Ishikawa (cell line): ENCODE measurements around the gene GIPC1.

Source experiments
- CEBPB ChIP-seq: IDR thresholded peaks from 2 replicates; pipeline ENCODE4 v1.6.1; 2012
- CREB1 ChIP-seq: IDR thresholded peaks from 2 replicates; pipeline ENCODE4 v1.6.1; 2012; ENCODE audit warnings: low read depth
- EP300 ChIP-seq: IDR thresholded peaks from 2 replicates; pipeline ENCODE4 v1.6.1; 2012; ENCODE audit warnings: borderline replicate concordance
- FOXM1 ChIP-seq: IDR thresholded peaks from 2 replicates; pipeline ENCODE4 v1.6.1; 2012; ENCODE audit warnings: low read depth, borderline replicate concordance
- RAD21 ChIP-seq: IDR thresholded peaks from 2 replicates; pipeline ENCODE4 v1.6.1; 2012; ENCODE audit warnings: low read depth
- TAF1 ChIP-seq: IDR thresholded peaks from 2 replicates; pipeline ENCODE4 v1.6.1; 2012; ENCODE audit warnings: low read depth, mild to moderate bottlenecking
- TCF12 ChIP-seq: IDR thresholded peaks from 2 replicates; pipeline ENCODE4 v1.6.1; 2012; ENCODE audit warnings: low read depth
- TF ChIP-seq, protein P1 (sequence below): IDR thresholded peaks from 2 replicates; pipeline ENCODE4 v1.6.1; 2012; ENCODE audit warnings: low read depth, mild to moderate bottlenecking
- TF ChIP-seq, protein P2 (sequence below): IDR thresholded peaks from 2 replicates; pipeline ENCODE4 v1.6.1; 2012

GRCh38 chr19:14433554-14434501, 62.1 kb downstream of the GIPC1 start:
- TF ChIP-seq EP300: no peak
- TF ChIP-seq TCF12: peak; percentile 58; the same call in 1 of the 2 replicates
- TF ChIP-seq CREB1: no peak
- TF ChIP-seq, protein P1, sequence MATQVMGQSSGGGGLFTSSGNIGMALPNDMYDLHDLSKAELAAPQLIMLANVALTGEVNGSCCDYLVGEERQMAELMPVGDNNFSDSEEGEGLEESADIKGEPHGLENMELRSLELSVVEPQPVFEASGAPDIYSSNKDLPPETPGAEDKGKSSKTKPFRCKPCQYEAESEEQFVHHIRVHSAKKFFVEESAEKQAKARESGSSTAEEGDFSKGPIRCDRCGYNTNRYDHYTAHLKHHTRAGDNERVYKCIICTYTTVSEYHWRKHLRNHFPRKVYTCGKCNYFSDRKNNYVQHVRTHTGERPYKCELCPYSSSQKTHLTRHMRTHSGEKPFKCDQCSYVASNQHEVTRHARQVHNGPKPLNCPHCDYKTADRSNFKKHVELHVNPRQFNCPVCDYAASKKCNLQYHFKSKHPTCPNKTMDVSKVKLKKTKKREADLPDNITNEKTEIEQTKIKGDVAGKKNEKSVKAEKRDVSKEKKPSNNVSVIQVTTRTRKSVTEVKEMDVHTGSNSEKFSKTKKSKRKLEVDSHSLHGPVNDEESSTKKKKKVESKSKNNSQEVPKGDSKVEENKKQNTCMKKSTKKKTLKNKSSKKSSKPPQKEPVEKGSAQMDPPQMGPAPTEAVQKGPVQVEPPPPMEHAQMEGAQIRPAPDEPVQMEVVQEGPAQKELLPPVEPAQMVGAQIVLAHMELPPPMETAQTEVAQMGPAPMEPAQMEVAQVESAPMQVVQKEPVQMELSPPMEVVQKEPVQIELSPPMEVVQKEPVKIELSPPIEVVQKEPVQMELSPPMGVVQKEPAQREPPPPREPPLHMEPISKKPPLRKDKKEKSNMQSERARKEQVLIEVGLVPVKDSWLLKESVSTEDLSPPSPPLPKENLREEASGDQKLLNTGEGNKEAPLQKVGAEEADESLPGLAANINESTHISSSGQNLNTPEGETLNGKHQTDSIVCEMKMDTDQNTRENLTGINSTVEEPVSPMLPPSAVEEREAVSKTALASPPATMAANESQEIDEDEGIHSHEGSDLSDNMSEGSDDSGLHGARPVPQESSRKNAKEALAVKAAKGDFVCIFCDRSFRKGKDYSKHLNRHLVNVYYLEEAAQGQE: no peak
- peak; percentile 11; the same call in 1 of the 2 replicates for TF ChIP-seq TAF1
- no peak for TF ChIP-seq RAD21
- TF ChIP-seq, protein P2, sequence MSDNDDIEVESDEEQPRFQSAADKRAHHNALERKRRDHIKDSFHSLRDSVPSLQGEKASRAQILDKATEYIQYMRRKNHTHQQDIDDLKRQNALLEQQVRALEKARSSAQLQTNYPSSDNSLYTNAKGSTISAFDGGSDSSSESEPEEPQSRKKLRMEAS: peak; percentile 77
- no peak for TF ChIP-seq CEBPB
- no peak for TF ChIP-seq FOXM1
